AG10803 (cell line): ENCODE results near the gene HYKK.

Experiments used
- DNase-seq: peaks from one replicate; pipeline ENCODE4 v3.0.0; 2010; ENCODE audit warnings: low read depth
- H3K4me3 ChIP-seq: 2 replicates; pipeline ENCODE4 v1.5.1; 2011; ENCODE audit warnings: mild to moderate bottlenecking, low read length, control low read depth
- TF ChIP-seq, protein P1 (sequence below): conservative IDR thresholded peaks from 2 replicates; pipeline ENCODE4 v1.5.1; 2011; ENCODE audit warnings: mild to moderate bottlenecking, low read length, control low read depth, inconsistent platforms

HYKK gene, protein sequence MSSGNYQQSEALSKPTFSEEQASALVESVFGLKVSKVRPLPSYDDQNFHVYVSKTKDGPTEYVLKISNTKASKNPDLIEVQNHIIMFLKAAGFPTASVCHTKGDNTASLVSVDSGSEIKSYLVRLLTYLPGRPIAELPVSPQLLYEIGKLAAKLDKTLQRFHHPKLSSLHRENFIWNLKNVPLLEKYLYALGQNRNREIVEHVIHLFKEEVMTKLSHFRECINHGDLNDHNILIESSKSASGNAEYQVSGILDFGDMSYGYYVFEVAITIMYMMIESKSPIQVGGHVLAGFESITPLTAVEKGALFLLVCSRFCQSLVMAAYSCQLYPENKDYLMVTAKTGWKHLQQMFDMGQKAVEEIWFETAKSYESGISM

DNA sequence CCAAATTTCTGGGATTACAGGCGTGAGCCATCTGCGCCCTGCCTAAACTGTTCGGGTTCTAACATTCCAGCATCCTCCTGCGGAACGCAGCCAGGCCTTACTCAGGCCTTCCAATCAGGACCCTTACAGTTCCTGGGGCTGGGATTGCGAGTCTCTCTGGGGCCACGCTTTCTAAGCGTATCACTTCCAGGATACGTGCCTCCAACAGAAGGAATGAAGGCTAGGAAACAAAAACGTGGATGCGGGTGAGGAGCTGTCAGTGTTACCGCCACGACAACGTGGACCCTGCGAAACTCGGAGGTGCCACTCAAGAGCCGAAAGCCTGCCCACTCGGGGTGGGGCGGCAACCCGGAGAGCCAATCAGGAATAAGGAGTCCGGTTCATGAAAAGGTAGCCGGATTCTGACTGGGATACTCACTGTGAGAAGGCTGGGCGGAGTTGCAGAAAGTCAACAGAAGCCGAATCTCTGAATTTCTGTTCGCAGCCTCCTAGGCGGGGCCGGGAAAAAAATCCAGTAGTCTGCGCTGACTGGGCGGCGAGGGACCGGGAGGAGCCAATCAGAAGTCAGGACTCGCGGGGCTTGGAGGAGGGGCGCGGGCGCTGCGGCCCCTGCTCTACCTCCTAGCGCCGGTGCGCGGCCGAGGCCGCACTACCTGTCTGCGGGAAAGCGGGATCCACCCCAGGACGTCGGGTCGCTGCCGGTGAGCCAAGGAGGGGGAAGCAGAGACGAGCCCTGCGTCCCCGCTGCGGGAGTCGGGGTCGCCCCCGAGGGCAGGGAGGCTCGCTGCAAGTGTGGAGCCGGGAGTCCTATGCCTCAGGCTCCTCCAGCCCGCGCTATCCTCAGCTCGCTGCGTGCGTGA lies at the start of gene HYKK:
Gene HYKK, plus strand, starts transcription at position 607 of the 860 bp plus-strand sequence. CDS start 5,512 bp downstream, outside the sequence.
- peak; percentile 94 for DNase-seq
- TF ChIP-seq, protein P1, sequence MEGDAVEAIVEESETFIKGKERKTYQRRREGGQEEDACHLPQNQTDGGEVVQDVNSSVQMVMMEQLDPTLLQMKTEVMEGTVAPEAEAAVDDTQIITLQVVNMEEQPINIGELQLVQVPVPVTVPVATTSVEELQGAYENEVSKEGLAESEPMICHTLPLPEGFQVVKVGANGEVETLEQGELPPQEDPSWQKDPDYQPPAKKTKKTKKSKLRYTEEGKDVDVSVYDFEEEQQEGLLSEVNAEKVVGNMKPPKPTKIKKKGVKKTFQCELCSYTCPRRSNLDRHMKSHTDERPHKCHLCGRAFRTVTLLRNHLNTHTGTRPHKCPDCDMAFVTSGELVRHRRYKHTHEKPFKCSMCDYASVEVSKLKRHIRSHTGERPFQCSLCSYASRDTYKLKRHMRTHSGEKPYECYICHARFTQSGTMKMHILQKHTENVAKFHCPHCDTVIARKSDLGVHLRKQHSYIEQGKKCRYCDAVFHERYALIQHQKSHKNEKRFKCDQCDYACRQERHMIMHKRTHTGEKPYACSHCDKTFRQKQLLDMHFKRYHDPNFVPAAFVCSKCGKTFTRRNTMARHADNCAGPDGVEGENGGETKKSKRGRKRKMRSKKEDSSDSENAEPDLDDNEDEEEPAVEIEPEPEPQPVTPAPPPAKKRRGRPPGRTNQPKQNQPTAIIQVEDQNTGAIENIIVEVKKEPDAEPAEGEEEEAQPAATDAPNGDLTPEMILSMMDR, result no peak
- peak within 1 kb of the TSS; percentile 92 for H3K4me3 ChIP-seq

DNA sequence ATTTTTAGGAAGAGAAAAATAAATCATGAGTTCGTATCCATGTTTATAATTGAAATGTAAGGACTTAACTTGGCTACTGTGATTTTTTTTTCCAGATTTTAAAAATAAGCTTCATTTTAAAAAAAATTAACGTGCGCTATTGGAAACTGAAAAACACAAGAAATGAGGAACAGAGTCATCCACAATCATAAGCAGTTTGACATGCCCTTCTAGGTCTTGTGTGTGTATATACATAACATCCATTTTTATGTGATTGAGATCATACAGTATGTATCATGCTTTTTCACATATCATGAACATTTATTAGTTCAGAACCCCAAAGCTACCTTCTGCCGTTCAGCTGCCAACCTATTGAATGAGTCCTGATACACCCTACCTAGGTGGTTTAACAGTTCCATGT lies 46.6 kb upstream of the HYKK start:
- no peak overlapping the region for H3K4me3 ChIP-seq
- no peak for DNase-seq
- TF ChIP-seq, protein P1, result no peak

DNA sequence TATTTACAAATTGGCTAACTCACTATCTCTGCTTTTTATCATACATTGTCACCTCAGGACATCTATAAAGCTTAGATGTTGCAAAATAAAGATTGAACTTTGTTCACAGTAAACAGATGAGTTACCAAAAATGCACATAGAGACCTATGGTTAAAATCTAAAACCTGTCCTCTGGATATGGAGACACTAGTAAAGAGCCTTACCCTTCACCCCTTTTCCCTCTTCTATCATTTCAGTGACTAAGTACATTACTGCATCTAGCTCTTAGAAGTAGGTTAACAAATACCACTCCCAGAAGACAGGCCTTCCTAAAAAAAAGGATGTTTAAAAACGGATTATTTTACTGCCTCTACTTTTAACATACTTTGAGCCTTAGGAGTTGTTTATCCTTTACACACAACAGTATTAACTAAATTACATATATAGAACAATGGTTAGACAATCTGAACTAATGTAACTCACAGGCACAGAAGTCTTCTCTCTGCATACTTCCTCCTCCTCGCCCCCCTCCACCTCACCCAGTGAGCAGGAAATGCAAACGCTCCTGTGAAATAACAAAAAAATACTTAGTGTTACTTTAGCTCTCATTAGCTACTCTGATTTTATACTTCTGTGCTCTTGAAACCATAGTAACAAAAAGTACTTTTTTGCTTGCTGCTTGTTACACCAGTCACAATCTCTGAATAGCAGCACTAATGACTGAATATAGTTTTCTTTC lies 46.0 kb upstream of the HYKK start:
- no peak overlapping the region for H3K4me3 ChIP-seq
- peak; percentile 1 for DNase-seq
- TF ChIP-seq, protein P1, result no peak

DNA sequence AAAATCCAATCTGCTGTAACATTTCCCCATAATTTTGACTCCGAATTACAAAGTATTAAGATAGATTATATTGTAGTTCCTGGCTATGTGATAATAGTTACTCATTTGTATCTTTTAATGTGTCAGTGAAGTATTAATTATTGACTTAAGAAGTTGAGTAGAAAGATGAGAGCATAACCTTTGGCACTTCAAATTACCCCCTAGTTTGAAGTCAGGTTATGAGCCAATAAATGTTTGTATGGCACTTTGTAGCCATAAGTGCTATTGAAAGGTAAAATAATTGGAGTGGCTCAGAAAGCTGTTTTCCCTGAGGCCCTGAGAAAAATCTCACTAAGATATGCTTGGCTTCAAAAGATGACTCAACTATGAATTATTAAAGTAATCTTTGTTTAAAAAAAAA lies 38.3 kb upstream of the HYKK start:
- TF ChIP-seq, protein P1, result no peak
- no peak for DNase-seq

DNA sequence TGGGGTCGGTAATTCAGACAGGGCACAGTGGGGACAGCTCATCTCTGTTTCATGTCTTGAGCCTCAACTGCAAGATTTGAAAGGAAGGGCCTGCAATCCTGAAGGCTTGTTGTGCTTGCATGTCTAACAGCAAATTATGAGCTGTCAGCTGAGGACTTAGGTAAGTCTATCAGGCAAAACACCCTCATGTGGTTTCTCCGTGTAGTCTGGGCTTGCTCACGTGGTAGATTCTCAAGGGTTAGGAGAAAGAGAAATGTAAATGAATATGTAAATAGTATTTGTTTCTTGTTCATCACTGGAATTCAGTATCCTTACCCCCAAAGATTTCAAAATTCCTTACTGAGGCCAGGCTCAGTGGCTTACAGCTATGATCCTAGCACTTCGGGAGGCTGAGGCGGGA lies 30.1 kb upstream of the HYKK start:
- TF ChIP-seq, protein P1, result no peak
- no peak for DNase-seq
- H3K4me3 ChIP-seq, result no peak overlapping the region

More for the DNA sequence above, 38.3 kb upstream of the HYKK start:
- no peak overlapping the region for H3K4me3 ChIP-seq

DNA sequence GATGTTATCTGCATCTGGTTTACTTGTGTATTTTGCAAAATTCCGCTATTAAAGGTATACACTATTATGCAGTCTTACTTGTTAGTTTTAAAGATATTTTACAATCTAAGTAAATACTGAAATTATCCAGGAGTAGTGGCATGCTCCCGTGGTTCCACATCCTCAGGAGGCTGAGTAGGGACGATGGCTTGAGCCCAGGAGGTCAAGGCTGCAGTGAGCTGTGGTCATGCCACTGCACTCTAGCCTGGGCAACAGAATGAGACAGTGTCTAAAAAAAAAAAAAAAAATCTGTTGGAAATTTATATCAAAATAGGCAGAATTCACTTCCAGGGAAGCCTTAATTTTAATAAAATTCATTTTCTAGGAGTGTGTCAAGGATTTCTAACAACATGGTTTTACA lies 27.7 kb upstream of the HYKK start:
- TF ChIP-seq, protein P1, result no peak
- H3K4me3 ChIP-seq, result no peak overlapping the region
- no peak for DNase-seq
